NB4 (cell line): ENCODE measurements around the gene CDH11.

Source experiments
- MYC ChIP-seq: IDR thresholded peaks from 2 replicates; pipeline ENCODE4 v1.6.1; 2011; ENCODE audit warnings: low read depth, low read length
- POLR2A ChIP-seq: IDR thresholded peaks from 2 replicates; pipeline ENCODE4 v1.6.1; 2011; ENCODE audit warnings: mild to moderate bottlenecking; ENCODE audit not compliant: insufficient read length; ENCODE audit errors: extremely low read depth
- TF ChIP-seq, protein P1 (sequence below): IDR thresholded peaks from one replicate; pipeline ENCODE4 v1.5.1; 2012; ENCODE audit warnings: low read depth, low read length

DNA sequence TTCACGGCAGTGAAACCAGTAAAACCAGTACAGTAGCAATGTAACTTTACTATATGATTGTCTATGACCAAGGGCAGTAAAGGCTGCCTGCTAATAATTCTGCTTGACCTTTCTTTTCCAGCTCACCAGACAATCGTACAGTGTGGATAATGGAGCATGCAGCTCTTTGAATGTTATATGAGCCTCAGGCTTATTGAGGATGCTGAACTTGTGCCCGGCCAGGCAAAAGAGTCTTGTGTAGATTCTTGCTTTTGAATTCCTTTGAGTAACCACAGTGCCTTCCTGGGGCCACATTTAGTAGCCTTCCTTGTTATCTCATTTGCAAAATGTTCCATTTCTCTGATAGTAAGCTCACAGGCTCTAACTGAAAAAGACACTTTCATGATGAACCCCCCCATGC lies 131.8 kb downstream of the CDH11 start:
- TF ChIP-seq MYC, result no peak
- TF ChIP-seq, protein P1, sequence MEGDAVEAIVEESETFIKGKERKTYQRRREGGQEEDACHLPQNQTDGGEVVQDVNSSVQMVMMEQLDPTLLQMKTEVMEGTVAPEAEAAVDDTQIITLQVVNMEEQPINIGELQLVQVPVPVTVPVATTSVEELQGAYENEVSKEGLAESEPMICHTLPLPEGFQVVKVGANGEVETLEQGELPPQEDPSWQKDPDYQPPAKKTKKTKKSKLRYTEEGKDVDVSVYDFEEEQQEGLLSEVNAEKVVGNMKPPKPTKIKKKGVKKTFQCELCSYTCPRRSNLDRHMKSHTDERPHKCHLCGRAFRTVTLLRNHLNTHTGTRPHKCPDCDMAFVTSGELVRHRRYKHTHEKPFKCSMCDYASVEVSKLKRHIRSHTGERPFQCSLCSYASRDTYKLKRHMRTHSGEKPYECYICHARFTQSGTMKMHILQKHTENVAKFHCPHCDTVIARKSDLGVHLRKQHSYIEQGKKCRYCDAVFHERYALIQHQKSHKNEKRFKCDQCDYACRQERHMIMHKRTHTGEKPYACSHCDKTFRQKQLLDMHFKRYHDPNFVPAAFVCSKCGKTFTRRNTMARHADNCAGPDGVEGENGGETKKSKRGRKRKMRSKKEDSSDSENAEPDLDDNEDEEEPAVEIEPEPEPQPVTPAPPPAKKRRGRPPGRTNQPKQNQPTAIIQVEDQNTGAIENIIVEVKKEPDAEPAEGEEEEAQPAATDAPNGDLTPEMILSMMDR, result no peak
- no peak for TF ChIP-seq POLR2A
